GM12864 (cell line): ENCODE results near the gene MSMO1.

Experiments used
- DNase-seq: peaks from one replicate; pipeline ENCODE4 v3.0.0-alpha.2; 2011; ENCODE audit warnings: low read depth
- H3K4me3 ChIP-seq: 2 replicates; pipeline ENCODE4 v1.5.1; 2011; ENCODE audit warnings: mild to moderate bottlenecking, low read depth, low read length, control low read depth
- CTCF ChIP-seq: IDR thresholded peaks from 2 replicates; pipeline ENCODE4 v1.5.1; 2011; ENCODE audit warnings: low read depth, mild to moderate bottlenecking, moderate library complexity, low read length, control low read depth, inconsistent platforms; ENCODE audit errors: missing control alignments

Gene MSMO1

GRCh38 chr4:165293927-165294649 lies 33.4 kb upstream of the MSMO1 start:
- TF ChIP-seq CTCF, result no peak
- H3K4me3 ChIP-seq, result no peak overlapping the region
- no peak for DNase-seq

- no peak for TF ChIP-seq CTCF
- no peak for DNase-seq
- no peak overlapping the region for H3K4me3 ChIP-seq
Observed at GRCh38 chr4:165294907-165295306, 32.6 kb upstream of the MSMO1 start.

GRCh38 chr4:165297626-165298025 lies 29.8 kb upstream of the MSMO1 start:
- no peak overlapping the region for H3K4me3 ChIP-seq
- no peak for DNase-seq
- no peak for TF ChIP-seq CTCF

GRCh38 chr4:165299399-165300060 lies 27.9 kb upstream of the MSMO1 start:
- DNase-seq, result no peak
- H3K4me3 ChIP-seq, result no peak overlapping the region
- TF ChIP-seq CTCF, result no peak

- no peak overlapping the region; the same call in 1 of the 2 replicates for H3K4me3 ChIP-seq
- TF ChIP-seq CTCF, result no peak
- DNase-seq, result no peak
Observed at GRCh38 chr4:165301833-165302232, 25.6 kb upstream of the MSMO1 start.

- no peak for TF ChIP-seq CTCF
- DNase-seq, result no peak
- H3K4me3 ChIP-seq, result no peak overlapping the region
Observed at GRCh38 chr4:165302658-165303057, 24.8 kb upstream of the MSMO1 start.

GRCh38 chr4:165308166-165308565 lies 19.3 kb upstream of the MSMO1 start:
- no peak overlapping the region for H3K4me3 ChIP-seq
- no peak for DNase-seq
- no peak for TF ChIP-seq CTCF
